ENCODE results near the gene ELOVL6.

ELOVL6 gene

DNA sequence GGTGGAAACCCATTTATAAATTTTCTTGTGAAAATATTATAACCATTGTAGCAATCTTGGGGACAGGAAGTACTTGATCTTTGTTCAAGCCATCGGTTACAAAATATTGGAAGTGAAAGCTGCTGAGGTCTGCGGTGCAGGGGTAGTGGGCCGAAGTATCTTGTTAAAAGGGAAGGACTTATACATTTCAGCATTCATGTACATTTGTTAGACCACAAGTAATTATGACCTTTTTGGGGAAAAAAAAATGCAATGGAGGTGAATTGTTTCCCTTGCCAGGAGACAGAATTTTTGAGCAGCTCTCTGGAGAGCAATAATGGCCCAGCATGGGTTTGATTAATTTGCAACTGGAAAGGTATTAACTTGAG, 164.4 kb downstream of the ELOVL6 start:
- TF ChIP-seq, protein P1, sequence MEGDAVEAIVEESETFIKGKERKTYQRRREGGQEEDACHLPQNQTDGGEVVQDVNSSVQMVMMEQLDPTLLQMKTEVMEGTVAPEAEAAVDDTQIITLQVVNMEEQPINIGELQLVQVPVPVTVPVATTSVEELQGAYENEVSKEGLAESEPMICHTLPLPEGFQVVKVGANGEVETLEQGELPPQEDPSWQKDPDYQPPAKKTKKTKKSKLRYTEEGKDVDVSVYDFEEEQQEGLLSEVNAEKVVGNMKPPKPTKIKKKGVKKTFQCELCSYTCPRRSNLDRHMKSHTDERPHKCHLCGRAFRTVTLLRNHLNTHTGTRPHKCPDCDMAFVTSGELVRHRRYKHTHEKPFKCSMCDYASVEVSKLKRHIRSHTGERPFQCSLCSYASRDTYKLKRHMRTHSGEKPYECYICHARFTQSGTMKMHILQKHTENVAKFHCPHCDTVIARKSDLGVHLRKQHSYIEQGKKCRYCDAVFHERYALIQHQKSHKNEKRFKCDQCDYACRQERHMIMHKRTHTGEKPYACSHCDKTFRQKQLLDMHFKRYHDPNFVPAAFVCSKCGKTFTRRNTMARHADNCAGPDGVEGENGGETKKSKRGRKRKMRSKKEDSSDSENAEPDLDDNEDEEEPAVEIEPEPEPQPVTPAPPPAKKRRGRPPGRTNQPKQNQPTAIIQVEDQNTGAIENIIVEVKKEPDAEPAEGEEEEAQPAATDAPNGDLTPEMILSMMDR (conservative IDR thresholded peaks at IDR 0.05), result no peak
- H3K27ac ChIP-seq, result no peak overlapping the region

DNA sequence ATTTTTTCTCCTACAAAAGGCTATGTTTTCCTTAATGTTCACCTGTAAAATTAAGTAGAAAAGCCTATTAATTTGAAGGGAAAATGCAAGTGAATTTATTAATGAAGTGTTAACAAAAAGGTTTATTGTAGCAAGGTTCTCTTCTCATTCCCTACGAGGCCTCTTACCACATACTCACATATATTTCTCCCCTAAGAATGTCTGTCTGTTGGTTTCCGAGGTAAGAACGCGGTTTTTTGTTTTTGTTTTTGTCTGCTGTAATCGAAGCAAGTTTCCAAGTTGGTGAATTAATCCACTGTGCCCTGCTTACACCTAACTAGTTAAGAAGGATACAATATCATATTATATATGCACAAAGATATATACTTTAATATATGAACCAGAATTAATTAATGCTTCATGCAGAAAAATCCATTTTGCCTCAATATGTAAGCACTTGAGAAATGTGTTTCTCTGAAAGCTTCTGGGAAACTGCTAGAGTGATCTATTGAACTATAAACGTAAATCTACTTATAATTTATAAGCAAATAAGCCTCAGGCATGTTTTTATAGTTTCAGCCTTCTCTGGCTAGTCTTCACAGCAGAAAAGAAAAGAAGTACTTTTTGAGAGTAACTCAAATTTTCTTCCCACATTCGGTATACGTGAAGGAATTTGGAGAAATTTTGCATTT, 164.9 kb downstream of the ELOVL6 start:
- TF ChIP-seq, protein P1 (conservative IDR thresholded peaks at IDR 0.05), result no peak
- no peak overlapping the region for H3K27ac ChIP-seq

DNA sequence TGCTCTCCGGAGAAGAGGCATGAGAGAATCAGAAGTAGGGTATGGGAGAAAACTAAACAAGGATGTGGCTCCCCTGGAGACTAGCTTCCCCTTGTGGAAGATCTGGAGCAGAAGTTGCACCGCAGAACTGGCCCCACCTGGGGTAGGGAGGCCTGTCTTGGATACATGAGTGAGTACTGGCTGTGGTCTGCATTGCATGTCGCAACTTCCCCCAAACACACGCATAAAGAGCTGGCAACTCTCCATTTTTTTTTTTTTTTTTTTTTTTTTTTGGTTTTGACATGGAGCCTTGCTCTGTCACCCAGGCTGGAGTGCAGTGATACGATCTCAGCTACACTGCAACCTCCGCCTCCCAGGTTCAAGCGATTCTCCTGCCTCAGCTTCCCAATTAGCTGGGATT, 165.8 kb downstream of the ELOVL6 start:
- TF ChIP-seq, protein P1 (conservative IDR thresholded peaks at IDR 0.05), result no peak

DNA sequence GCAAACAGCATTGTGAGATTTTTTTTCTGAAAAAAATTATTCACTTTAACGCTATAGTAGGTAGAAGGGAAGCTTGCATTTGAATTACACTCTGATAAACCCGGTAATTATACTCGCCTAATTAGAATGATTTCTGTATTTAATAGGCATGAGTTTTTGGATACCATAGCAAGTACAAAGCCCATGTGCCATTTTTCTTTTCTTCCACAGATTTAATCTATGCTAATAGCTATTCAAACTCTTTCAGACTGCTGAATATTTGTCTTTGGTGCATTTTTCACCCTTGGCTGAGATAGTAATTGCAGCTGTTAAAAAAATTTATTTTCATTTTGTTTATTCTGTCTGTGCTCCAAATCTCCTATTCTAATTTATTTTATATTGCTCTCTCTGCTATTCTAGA, 172.7 kb downstream of the ELOVL6 start:
- no peak overlapping the region for H3K27ac ChIP-seq
- TF ChIP-seq, protein P1 (conservative IDR thresholded peaks at IDR 0.05), result no peak

More for the DNA sequence above, 165.8 kb downstream of the ELOVL6 start:
- H3K27ac ChIP-seq, result no peak overlapping the region

DNA sequence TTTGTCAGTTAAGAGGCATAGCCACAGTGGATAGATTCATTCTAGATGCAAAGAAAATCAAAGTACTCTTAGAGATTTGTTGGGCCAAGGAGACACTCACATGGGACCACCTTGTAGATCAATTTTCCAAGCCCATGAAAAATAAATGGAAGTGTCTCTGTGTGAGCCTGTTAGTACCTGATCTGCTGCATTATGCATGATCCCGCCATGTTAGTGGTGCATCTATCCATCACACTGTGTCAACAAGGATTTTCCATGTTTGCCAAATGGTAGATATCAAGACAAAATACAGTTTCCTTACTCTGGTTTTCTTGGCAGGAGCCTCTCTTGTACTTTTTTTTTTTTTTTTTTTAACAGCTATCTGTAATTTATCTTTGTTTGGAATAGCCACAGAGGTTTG, 173.4 kb downstream of the ELOVL6 start:
- no peak overlapping the region for H3K27ac ChIP-seq

DNA sequence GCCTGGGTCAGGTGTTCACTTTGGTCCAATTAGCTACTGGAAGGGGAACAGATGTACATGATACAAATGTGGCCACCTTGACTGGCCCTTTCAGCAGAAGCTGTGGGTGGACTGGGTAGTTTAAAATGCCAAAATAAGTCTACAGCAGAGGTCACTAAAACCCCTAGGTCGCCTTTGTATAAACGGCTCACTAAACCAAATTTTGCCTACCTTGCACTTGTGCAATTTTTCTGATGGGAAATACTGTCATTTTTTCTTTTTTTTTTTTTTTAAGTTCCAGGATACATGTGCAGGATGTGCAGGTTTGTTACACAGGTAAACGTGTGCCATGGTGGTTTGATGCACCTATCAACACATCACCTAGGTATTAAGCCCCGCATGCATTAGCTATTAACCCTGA, 176.0 kb downstream of the ELOVL6 start:
- TF ChIP-seq, protein P1 (conservative IDR thresholded peaks at IDR 0.05), result no peak
- no peak overlapping the region for H3K27ac ChIP-seq

More for the DNA sequence above, 173.4 kb downstream of the ELOVL6 start:
- TF ChIP-seq, protein P1 (conservative IDR thresholded peaks at IDR 0.05), result no peak

DNA sequence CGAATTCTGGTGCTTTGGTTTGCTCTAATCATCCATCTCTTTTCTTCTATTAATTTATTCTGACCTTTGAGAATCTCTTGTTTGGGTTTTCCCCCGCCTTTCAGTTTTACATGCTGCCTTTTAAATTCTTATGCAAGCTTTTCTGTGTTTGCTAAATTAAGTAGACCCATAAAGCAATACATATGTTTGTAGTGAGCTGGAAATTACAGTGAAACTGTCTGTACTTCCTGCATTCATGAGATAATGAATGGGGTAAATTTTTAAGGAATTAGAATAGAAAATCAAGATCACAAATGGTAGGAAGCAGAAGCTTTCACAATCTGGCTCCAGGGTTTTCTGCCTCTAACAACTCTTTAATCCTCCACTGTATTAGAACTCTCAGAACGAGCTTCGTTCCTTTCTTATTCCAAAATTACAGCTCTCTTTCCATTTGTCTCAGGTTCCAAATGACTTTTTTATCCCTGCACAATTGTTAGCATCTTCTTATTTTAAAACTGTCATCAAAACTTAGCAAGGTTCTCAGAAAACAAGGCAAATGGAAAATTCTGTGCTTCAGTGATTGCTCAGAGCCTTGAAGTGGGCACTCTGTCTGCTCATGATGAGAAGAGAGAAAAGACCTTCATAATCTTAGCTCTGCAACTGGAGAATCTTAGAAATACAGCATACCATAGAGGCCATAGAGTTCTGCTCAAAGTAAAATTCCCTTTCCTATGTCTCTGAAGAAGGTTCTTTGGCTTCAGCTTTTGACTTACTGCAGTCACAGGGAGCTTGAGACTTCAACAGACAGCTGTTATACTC, 177.6 kb downstream of the ELOVL6 start:
- no peak overlapping the region for H3K27ac ChIP-seq
- TF ChIP-seq, protein P1 (conservative IDR thresholded peaks at IDR 0.05), result no peak

All from VCaP (cell line).